Hematopoietic multipotent progenitor cell treated with erythropoietin and hydrocortisone succinate and interleukin-3 and kit ligand, for 4 days (in vitro differentiated cells): ENCODE measurements around the gene FLNB.

Experiments
- DNase-seq: peaks from one replicate; pipeline ENCODE4 v3.0.0-alpha.2; 2015

FLNB gene

DNA sequence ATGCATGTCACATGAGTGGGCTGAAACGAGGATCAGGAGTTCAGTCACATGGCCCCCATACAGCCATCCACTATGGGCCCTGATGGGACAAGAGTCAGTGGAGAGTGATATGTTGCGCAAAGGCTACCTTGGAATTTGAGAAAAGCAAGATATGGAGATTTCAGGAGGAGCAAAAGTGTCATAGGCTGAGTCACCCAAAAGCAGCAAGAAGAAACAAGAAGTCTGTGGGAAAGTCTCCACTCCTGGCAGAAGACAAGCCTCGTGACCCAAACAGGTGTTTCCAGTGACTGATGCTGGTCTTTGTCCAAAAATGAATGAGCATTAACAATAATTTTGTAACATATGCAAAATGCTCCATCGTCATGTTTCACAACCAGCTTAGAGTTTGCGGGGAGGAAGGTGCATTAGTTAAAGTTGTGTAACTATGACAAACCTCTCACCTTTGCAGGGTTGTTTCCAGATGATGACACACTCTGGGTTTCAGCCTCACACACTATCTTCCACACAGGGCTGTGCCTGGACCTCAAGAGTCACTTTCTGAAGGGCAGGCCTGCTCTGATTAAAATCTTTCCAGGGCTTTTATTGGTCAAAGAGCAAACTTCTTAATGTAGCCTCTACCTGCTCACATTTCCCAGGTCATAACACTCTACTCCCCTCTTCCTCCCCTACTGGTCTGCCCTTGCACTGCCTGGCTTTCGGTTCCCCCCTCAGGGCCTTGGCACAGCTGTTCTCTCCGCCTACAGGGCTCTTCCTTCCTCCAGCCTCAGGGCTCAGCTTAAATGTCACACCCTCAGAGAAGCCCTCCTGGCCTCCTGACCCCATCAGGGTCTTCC is 206.5 kb downstream of the FLNB start:
- peak; percentile 31 for DNase-seq

GRCh38 chr3:58215317-58216025 is 207.2 kb downstream of the FLNB start:
- no peak for DNase-seq

- no peak for DNase-seq
Measured at GRCh38 chr3:58216496-58217195, 208.4 kb downstream of the FLNB start.

DNA sequence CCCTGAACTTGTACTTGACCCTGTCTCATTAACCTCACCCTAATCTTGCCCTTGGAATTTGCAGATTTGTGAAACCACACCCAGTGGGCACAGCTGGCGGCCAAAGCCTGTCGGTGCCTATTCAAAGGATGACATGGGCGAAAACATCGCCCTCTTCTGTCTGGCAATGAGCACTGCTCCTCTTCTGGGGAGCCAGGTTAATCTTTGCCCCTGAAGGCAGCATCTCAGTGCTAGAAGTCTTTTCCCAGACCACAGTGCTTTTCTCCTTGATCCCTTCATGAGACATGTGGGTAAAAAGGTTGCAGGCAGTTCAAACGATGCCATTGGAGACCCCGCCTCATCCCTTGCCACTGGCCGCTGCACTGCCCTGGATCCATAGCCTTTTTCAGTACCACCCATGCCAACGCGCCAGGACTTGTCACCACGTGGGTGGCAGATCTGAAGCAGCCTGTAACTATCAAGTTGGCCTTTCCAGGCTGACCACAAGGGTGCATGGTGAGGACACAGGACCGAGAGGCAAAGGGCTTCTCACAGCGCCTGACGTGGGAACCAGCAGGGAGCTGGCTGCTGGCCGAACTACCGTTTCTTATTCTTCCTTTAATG is 209.1 kb downstream of the FLNB start:
- DNase-seq: peak; percentile 92

DNA sequence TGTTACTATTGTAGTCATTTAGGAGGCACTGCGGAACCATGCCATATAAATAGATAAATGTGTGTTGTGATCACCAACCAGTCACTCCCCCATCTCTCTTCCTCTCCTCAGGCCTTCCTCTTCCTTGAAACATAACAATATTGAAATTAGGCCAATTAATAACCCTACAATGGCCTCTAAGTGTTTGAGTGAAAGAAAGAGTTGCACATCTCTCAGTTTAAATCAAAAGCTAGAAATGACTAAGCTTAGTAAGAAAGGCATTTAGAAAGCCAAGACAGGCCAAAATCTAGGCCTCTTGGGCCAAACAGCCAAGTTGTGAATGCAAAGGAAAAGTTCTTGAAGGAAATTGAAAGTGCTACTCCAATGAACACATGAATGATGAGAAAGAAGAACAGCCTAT is 210.7 kb downstream of the FLNB start:
- DNase-seq: no peak
